Right renal pelvis (tissue), 4 donors: Measurements from ENCODE around the gene RFX5. TPM values are rescaled to one million over a fixed set of nuclear protein-coding genes. Genes with fewer than 3 reads are reported as not detected.

Source experiments
- DNase-seq, 4 donors: peaks; one replicate each; pipeline ENCODE4 v3.0.0-alpha.2; 2013; ENCODE audit warnings: low read depth in 4 of 4, low spot score in 3 of 4, missing footprints in 1 of 4
- polyA plus RNA-seq, 4 donors: library from polyadenylated mRNA; unstranded; fragments of 120-200 nt; gene quantifications; one replicate each; pipeline ENCODE4 v1.2.1, GENCODE V29; 2013; ENCODE audit not compliant: insufficient read length in 4 of 4

The RFX5 gene
- polyA plus RNA-seq, 4 donors: 43.4 to 46.8 (median 45.3) TPM

DNA sequence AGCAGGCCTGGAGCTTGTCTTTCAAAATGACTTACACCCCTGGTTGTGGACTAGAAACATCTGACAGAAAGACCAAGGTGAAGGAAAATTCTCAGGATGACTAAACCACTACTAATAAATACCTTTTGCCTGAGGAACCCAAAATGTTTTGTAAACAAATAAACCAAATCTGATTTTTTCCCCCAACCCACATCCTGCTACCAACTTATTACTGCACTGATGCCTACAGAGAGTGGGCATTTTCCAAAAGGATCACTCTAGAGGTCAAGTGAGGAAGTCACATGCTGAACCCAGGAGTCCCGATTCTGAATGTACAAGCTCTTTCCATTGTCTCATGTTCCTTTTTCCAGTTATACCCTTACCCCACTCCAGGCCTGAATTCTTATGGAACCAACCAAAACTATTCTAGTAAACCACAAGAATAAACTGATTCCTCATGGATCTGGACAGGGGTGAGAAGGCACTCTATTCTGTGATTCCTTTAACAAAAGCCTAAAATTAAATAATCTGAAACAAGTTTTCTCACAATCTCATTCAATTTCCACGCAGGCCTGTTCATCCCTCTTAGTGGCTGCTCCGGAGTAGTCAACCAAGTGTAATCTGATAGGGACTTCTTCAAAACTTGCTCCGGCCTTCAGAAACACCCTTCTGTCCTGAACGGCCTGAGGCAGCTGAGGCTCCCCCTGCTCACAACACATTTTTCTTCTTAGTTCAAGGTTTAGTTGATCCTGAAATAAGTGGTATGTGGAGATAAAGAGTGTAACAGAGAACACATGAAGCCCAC is 21.2 kb downstream of the RFX5 start:
- no peak for DNase-seq

DNA sequence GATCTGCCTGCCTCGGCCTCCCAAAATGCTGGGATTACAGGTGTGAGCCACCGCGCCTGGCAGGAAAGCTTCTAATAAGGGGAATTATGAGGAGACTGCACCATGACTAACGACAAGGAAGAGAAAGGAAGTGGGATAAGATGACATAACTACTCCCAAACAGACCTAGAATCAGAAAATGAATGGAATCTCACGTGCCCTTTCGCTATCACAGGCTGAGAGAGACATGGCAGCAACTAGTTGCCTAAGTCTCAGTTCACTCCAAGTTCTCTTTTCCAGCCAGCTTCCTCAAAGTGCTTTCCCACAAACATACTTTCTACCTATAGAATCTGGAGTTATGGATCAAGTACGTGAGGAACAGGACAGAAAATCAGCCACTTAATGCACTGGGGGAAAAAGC is 21.8 kb downstream of the RFX5 start:
- no peak for DNase-seq

DNA sequence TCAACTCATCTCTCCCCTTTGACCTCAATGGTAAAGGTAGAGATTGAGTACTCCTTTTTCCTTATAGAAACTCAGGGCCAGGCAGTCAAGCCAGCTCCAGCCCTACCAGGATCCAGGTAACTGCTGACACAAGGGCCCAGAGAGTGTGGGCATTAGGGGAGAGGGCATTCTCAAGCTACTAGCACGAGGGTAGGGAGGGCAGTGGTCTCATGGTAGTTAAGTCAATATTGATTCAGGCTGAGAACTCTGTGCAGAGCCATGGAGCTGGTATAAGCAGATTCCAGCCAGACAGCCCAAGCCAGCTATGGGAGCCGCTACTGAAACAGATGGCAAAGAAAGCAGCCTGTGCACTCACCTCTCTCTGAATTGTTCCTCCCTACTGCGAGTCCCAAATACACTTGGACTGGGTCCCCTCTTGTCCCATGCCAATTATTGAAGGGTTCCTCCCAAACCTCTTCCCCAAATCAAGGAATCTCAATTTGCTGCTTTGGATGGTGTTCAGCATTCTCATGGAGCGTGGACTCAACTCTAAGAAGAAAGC is 22.6 kb downstream of the RFX5 start:
- no peak for DNase-seq

DNA sequence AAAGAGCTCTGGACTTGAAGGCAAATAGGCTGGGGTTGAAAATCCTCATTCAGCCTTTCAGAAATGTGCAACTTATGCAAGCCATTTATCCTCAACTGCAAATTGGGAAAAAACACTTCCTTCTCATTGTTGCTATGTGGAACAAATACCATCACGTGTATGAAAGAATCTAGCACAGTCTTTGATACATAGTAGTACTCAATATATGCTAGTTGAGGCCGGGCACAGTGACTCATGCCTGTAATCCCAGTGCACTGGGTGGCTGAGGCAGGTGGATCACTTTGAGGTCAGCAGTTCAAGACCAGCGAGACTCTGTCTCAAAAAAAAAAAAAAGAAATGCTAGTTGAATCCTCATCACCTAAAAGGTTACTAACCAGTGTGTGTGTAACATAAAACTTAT is 28.1 kb downstream of the RFX5 start:
- DNase-seq: no peak

- no peak for DNase-seq
Measured at GRCh38 chr1:151315565-151316235, 31.4 kb downstream of the RFX5 start.

GRCh38 chr1:151314137-151314875 is 32.7 kb downstream of the RFX5 start:
- DNase-seq: no peak

DNA sequence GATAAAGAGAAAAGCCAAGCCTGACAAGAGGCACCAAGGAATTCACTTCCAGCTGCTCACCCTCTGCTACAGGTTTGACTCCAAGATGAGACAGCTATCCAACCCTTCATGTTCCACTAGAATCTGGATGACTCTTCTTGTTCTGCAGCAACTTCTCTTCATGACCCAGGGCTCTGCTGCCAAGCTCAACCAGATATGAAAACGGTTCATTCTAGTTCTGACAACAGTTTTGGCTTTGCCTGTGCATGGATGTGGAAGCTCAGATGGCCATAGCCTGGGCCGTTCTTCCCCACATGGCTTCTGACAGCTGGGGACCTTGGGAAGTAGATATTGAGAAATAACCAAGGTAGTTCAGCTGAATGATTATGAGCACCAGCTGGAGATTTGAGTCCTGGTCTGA is 33.6 kb downstream of the RFX5 start:
- DNase-seq: no peak

- no peak for DNase-seq
Measured at GRCh38 chr1:151312826-151313225, 34.2 kb downstream of the RFX5 start.

DNA sequence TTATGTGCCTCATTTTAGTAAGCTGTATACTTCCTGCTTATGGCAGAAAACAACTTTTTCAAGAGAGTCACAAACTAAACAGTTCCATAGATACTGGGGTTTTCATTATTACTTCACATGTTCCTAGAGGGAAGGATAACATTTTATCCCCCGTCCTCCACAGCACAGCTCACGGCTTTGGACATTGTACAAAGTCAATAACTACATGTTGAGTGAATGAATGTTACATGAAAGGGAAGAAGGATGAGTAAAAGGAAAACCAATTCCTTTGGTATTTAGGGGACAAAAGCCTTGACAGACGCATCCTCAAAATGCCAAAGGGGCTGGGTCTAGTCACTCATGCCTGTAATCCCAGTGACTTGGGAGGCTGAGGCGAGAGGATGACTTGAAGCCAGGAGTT is 34.6 kb downstream of the RFX5 start:
- no peak for DNase-seq

- DNase-seq: no peak
Measured at GRCh38 chr1:151311589-151312331, 35.3 kb downstream of the RFX5 start.

DNA sequence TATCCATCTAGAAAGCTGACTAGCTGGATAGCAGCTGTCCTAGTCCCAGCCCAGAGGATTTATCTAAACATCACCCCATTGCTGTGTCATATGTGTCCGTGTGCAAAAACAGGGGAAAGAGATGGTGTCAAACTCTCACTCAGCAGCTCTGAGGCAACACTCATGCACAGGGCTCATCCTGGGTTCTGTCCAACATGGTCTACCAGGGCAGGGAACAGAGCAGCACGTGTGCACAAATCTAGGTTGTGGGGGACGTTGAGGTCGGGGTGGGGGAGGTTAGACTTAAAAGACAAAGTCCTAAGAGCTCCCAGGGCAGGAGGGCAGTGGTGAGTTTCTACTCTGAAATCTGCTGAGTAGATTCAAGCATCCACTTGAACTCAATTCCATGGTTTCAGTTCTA is 36.0 kb downstream of the RFX5 start:
- no peak for DNase-seq

DNA sequence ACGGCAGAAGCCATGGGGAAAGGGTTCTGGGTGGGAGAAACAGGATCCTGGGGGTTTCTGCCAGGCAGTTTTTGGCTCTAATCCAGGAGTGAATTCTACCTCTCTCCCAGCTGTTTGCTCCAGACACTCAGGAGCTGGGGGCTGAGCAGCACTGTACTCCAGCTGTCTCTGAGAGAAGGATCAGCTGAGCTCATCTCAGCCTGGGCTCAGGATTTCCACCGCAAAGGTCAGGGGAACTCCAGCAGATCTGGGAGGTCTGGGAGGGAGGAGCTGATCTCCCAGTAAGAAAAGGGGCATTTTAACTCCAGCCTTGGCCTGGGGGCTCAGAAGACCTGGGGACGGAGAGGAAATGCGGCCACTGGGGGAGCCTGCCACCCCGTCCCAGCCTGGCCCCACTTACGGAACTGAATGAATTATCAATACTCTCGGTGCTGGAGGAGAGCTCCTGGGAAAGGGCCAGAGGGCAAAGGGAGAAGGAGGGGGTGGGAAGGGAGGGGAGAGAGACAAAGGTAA is 37.2 kb downstream of the RFX5 start:
- DNase-seq: no peak

GRCh38 chr1:151294742-151295462 is 52.1 kb downstream of the RFX5 start:
- DNase-seq: no peak

GRCh38 chr1:151293093-151293492 is 54.0 kb downstream of the RFX5 start:
- DNase-seq: no peak

GRCh38 chr1:151292207-151293030 is 54.6 kb downstream of the RFX5 start:
- no peak for DNase-seq

- DNase-seq: no peak
Measured at GRCh38 chr1:151290709-151291303, 56.2 kb downstream of the RFX5 start.
